ENCODE data around the gene ITIH4. TPM values are rescaled to one million over a fixed set of nuclear protein-coding genes. Genes with fewer than 3 reads are reported as not detected.

ITIH4 gene
- total RNA-seq, 1 experiment from 2014 or later: 0.80 TPM

- CTCF ChIA-PET: interaction anchor here (0.6 kb wide), 1 partner anchor 143 kb away, joined by 3 read pairs; no protein-coding TSS in a partner anchor
- Histone ChIP-seq H4K20me1 (ENCODE audit: low read length) (no peaks in the 10 kb centered on the region), H3K9ac (ENCODE audit: low read length) (peak within 1 kb of the TSS; percentile 85), H3K9me3 (ENCODE audit: low read length) (no peaks in the 10 kb centered on the region), H3K79me2 (ENCODE audit: low read length) (peaks cover 32% of the 10 kb centered on the region), H3K9me2 (replicated peaks; ENCODE audit: low read length) (no peaks in the 10 kb centered on the region), H3K4me2 (ENCODE audit: low read length) (peak within 1 kb of the TSS; percentile 98), H3K4me1 (ENCODE audit: insufficient read depth, low read length) (peaks cover 13% of the 10 kb centered on the region), H3K36me3 (ENCODE audit: low read depth, low read length) (peaks cover 10% of the 10 kb centered on the region; the same call in 1 of the 2 replicates), H3K27me3 (ENCODE audit: low read length) (no peaks in the 10 kb centered on the region), H3K27ac (ENCODE audit: low read length) (peak within 1 kb of the TSS; percentile 33; the same call in 1 of the 2 replicates), H2AFZ (ENCODE audit: low read length) (peak within 1 kb of the TSS; percentile 93), H3K4me3 (ENCODE audit: low read length) (peak within 1 kb of the TSS; percentile 83), H3F3A (ENCODE audit: low read length, unreplicated experiment) (no peaks in the 10 kb centered on the region)
- ATAC-seq (peak; percentile 99), DNase-seq (peak; percentile 95)
- POLR2A ChIA-PET (ENCODE audit: unreplicated experiment): interaction anchor here (0.5 to 0.6 kb wide), 3 partner anchors 17 to 1087 kb away, joined by 3 to 6 read pairs (median 5); no protein-coding TSS in a partner anchor
- no TSS peak for BruUV-seq (replicated peaks)
- TF ChIP-seq CTCF (conservative IDR thresholded peaks at IDR 0.05; ENCODE audit: low read depth, low read length): no peak
- TF ChIP-seq EZH2 (IDR thresholded peaks at IDR 0.05; ENCODE audit: low read length, unreplicated experiment): no peak
- no peak for TF ChIP-seq EZH2phosphoT487 (IDR thresholded peaks at IDR 0.05; ENCODE audit: borderline replicate concordance, low read length)
- intact Hi-C loops (cut with micrococcal nuclease): loop anchor here (10.0 kb wide), 1 partner anchor 294 kb away; no protein-coding TSS in a partner anchor
Observed at GRCh38 chr3:52770496-52771333, 59.8 kb downstream of the ITIH4 start, which contains the start of gene NEK4. Gene NEK4 (minus strand): TSS chr3:52770940. CDS start chr3:52770746, 194 bp downstream.

GRCh38 chr3:52769786-52770455 is 60.6 kb downstream of the ITIH4 start:
- ChIA-PET POLR2A (ENCODE audit: unreplicated experiment) (interaction anchor here (0.5 kb wide), 1 partner anchor 1088 kb away, joined by 3 read pairs; no protein-coding TSS in a partner anchor), CTCF (interaction anchor here (0.5 kb wide), 1 partner anchor 195 kb away, joined by 4 read pairs; no protein-coding TSS in a partner anchor)
- peaks cover 16% of the 10 kb centered on the region; the same call in 1 of the 2 replicates for H3K36me3 ChIP-seq (ENCODE audit: low read depth, low read length)
- peak overlapping the region; percentile 93 for H2AFZ ChIP-seq (ENCODE audit: low read length)
- H3F3A ChIP-seq (ENCODE audit: low read length, unreplicated experiment): no peaks in the 10 kb centered on the region
- DNase-seq (no peak), ATAC-seq (no peak)
- intact Hi-C loops (cut with micrococcal nuclease): loop anchor here (10.0 kb wide), 1 partner anchor 295 kb away; no protein-coding TSS in a partner anchor
- H3K79me2 ChIP-seq (ENCODE audit: low read length): peaks cover 32% of the 10 kb centered on the region
- H3K4me3 ChIP-seq (ENCODE audit: low read length): peak overlapping the region; percentile 83
- H3K27me3 ChIP-seq (ENCODE audit: low read length): no peaks in the 10 kb centered on the region
- peak overlapping the region; percentile 85 for H3K9ac ChIP-seq (ENCODE audit: low read length)
- no peaks in the 10 kb centered on the region for H4K20me1 ChIP-seq (ENCODE audit: low read length)
- peaks cover 13% of the 10 kb centered on the region for H3K4me1 ChIP-seq (ENCODE audit: insufficient read depth, low read length)
- H3K27ac ChIP-seq (ENCODE audit: low read length): no peak overlapping the region
- H3K4me2 ChIP-seq (ENCODE audit: low read length): peak overlapping the region; percentile 98
- no peaks in the 10 kb centered on the region for H3K9me3 ChIP-seq (ENCODE audit: low read length)
- TSS peak; percentile 57 for BruUV-seq (replicated peaks)
- no peaks in the 10 kb centered on the region for H3K9me2 ChIP-seq (replicated peaks; ENCODE audit: low read length)
- TF ChIP-seq EZH2phosphoT487 (IDR thresholded peaks at IDR 0.05; ENCODE audit: borderline replicate concordance, low read length): no peak
- no peak for TF ChIP-seq CTCF (conservative IDR thresholded peaks at IDR 0.05; ENCODE audit: low read depth, low read length)
- TF ChIP-seq EZH2 (IDR thresholded peaks at IDR 0.05; ENCODE audit: low read length, unreplicated experiment): no peak

Measured in PC-3 (cell line).